Calu3 (cell line): ENCODE results near the gene SIL1. TPM values are rescaled to one million over a fixed set of nuclear protein-coding genes. Genes with fewer than 3 reads are reported as not detected.

Experiments
- BruUV-seq: library from RNA; stranded (reverse); fragments of 400-500 nt; replicated peaks from 2 replicates; lab custom pipeline; 2021; lab: Mats Ljungman, UMichigan
- CTCF ChIA-PET: fragments of 300-600 bp; sonication (Branson Sonifier 250); formaldehyde crosslinking; loops from one replicate; lab custom pipeline; 2022; ENCODE audit warnings: antibody characterized with exemption; lab: Charles Lee
- DNase-seq: peaks from one replicate; pipeline ENCODE4 v3.0.0; 2022
- H3K27ac Mint-ChIP-seq: one replicate; pipeline ENCODE4 v1.8.0; 2022; ENCODE audit warnings: mixed read lengths; ENCODE audit not compliant: unreplicated experiment
- H3K27me3 Mint-ChIP-seq: one replicate; pipeline ENCODE4 v1.8.0; 2022; ENCODE audit warnings: mixed read lengths; ENCODE audit not compliant: unreplicated experiment
- H3K36me3 Mint-ChIP-seq: one replicate; pipeline ENCODE4 v1.8.0; 2022; ENCODE audit warnings: mild to moderate bottlenecking, moderate library complexity, mixed read lengths; ENCODE audit not compliant: insufficient read depth, unreplicated experiment
- H3K4me1 Mint-ChIP-seq: one replicate; pipeline ENCODE4 v1.8.0; 2022; ENCODE audit warnings: mild to moderate bottlenecking, low read depth, mixed read lengths; ENCODE audit not compliant: unreplicated experiment
- H3K4me3 Mint-ChIP-seq: one replicate; pipeline ENCODE4 v1.8.0; 2022; ENCODE audit warnings: mild to moderate bottlenecking, low read depth, moderate library complexity, mixed read lengths; ENCODE audit not compliant: unreplicated experiment
- H3K9me3 Mint-ChIP-seq: one replicate; pipeline ENCODE4 v1.8.0; 2022; ENCODE audit warnings: low read depth, mixed read lengths; ENCODE audit not compliant: unreplicated experiment
- intact Hi-C: fragments of 100-400 bp; cut with micrococcal nuclease; formaldehyde crosslinking; loops from one replicate; pipeline ENCODE4 v1.10.0; 2022; ENCODE audit not compliant: unreplicated experiment
- total RNA-seq: library from RNA; stranded (reverse); gene quantifications from 2 replicates; pipeline ENCODE4 v1.2.3, GENCODE V29; 2022
- TF ChIP-seq, protein P1 (sequence below): fragments of 200-600 bp; IDR thresholded peaks from one replicate; pipeline ENCODE4 v1.8.0; 2022; ENCODE audit warnings: antibody characterized with exemption; ENCODE audit not compliant: unreplicated experiment

The SIL1 gene
- total RNA-seq, 1 experiment from 2014 or later = 45.8 TPM

DNA sequence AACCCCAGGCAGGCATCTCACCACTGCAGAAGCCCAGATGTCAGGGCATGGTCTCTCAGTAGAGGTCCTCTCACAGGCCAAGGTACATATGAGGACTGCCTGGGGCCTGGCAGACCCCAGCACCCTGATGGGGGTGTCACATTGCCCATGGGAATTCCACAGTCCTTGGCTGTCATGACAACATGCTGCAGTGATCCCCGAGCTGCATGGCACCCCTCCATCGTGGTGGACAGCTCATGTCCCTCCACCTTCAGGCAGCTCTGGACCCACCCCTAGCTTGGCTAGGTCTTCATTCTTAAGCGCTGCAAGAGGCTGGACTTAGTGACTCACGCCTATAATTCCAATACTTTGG lies 249.0 kb downstream of the SIL1 start:
- no peak overlapping the region for H3K4me3 Mint-ChIP-seq
- CTCF ChIA-PET = interaction anchor here (0.7 to 1.1 kb wide), 2 partner anchors 17 to 18 kb away, joined by 3 read pairs; no protein-coding TSS in a partner anchor
- TF ChIP-seq, protein P1, sequence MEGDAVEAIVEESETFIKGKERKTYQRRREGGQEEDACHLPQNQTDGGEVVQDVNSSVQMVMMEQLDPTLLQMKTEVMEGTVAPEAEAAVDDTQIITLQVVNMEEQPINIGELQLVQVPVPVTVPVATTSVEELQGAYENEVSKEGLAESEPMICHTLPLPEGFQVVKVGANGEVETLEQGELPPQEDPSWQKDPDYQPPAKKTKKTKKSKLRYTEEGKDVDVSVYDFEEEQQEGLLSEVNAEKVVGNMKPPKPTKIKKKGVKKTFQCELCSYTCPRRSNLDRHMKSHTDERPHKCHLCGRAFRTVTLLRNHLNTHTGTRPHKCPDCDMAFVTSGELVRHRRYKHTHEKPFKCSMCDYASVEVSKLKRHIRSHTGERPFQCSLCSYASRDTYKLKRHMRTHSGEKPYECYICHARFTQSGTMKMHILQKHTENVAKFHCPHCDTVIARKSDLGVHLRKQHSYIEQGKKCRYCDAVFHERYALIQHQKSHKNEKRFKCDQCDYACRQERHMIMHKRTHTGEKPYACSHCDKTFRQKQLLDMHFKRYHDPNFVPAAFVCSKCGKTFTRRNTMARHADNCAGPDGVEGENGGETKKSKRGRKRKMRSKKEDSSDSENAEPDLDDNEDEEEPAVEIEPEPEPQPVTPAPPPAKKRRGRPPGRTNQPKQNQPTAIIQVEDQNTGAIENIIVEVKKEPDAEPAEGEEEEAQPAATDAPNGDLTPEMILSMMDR = no peak

GRCh38 chr5:138948471-138949222 lies 249.5 kb downstream of the SIL1 start:
- intact Hi-C loops = no loop called here
- TF ChIP-seq, protein P1 = no peak
- no peaks in the 10 kb centered on the region for H3K27me3 Mint-ChIP-seq
- peaks cover 34% of the 10 kb centered on the region for H3K36me3 Mint-ChIP-seq
- H3K4me1 Mint-ChIP-seq = no peaks in the 10 kb centered on the region
- H3K27ac Mint-ChIP-seq = no peak overlapping the region
- no peak overlapping the region for H3K4me3 Mint-ChIP-seq
- no peaks in the 10 kb centered on the region for H3K9me3 Mint-ChIP-seq
- CTCF ChIA-PET = interaction anchor here (1.1 kb wide), 1 partner anchor 17 kb away, joined by 3 read pairs; no protein-coding TSS in a partner anchor
- no TSS peak for BruUV-seq
- DNase-seq = no peak

More for the DNA sequence above, 249.0 kb downstream of the SIL1 start:
- Mint-ChIP-seq H3K36me3 (peaks cover 30% of the 10 kb centered on the region), H3K9me3 (no peaks in the 10 kb centered on the region), H3K4me1 (no peaks in the 10 kb centered on the region), H3K27ac (no peak overlapping the region), H3K27me3 (no peaks in the 10 kb centered on the region)
- intact Hi-C loops = no loop called here
- BruUV-seq = no TSS peak
- DNase-seq = no peak

DNA sequence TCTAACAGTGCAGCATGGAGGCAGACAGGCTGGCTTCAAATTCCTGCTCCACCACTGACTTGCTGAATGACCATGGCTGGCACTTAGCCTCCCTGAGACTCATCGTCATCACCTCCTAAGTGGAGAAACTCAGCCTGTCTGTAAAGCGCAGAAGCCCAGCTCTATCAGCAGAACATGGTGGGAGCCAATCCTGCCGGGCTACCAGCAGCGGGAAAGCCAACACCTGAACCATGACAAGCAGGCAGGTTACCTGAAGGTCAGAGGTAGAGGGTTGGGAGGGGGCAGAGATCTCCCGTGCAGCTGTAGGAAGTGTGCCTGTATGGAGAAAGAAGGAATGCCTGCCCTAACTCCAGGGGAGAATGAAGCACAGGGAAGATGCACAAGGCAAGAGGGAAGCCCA lies 250.4 kb downstream of the SIL1 start:
- Mint-ChIP-seq H3K9me3 (no peaks in the 10 kb centered on the region), H3K4me3 (no peak overlapping the region), H3K27me3 (no peaks in the 10 kb centered on the region), H3K27ac (no peak overlapping the region), H3K36me3 (peaks cover 32% of the 10 kb centered on the region), H3K4me1 (no peaks in the 10 kb centered on the region)
- CTCF ChIA-PET = no interaction called here
- BruUV-seq = no TSS peak
- TF ChIP-seq, protein P1 = no peak
- DNase-seq = no peak
- intact Hi-C loops = no loop called here

DNA sequence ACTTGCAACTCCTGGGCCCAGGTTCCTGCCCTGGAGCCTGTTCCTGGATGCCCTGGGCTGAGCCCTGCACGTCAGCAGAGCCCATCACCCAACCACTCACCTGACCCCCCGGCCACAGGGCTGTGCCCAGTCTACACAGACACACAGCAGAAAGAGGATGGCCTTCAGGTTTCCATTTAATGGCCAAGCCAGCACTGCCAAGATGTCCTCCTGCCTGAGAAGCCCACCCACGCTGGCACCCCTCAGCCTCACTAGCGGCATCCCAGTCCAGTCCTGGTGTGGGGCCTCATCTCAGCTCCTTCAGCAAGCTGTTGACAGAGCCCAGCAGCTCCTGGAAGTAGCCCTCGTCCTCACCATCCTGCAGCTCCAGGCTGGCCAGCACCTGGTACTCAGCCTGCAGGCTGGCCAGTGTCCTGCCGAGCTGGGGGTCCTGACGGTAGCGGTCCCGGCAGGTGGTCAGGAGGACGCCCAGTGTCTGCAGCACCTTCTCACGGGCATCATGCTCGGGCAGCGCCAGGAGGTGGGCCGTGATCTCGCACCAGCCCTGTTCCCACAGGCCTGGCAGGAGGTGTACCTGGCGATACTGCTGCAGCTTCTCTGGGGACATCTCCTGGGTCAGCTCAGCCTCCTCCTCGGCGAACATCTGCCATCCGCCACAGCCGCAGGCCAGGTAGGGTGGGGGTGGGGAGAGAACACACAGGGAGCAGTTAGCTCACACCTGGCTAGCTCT lies 251.2 kb downstream of the SIL1 start:
- Mint-ChIP-seq H3K36me3 (peaks cover 32% of the 10 kb centered on the region), H3K9me3 (no peaks in the 10 kb centered on the region), H3K27me3 (no peaks in the 10 kb centered on the region), H3K4me1 (no peaks in the 10 kb centered on the region), H3K4me3 (no peak overlapping the region), H3K27ac (no peak overlapping the region)
- intact Hi-C loops = no loop called here
- TF ChIP-seq, protein P1 = no peak
- CTCF ChIA-PET = no interaction called here
- no TSS peak for BruUV-seq
- DNase-seq = no peak
